H9 (cell line): ENCODE results near the gene TMEM184B. TPM values are rescaled to one million over a fixed set of nuclear protein-coding genes. Genes with fewer than 3 reads are reported as not detected.

Experiments used
- DNase-seq: peaks from one replicate; pipeline ENCODE4 v3.0.0-alpha.2; 2017
- H2AFZ ChIP-seq: one replicate; pipeline ENCODE4 v1.6.1; 2013; ENCODE audit warnings: mild to moderate bottlenecking, low read length, control low read depth, moderate library complexity
- H2AK5ac ChIP-seq: 2 replicates; pipeline ENCODE4 v1.6.1; 2013; ENCODE audit warnings: low read length, control low read depth, mixed read lengths; ENCODE audit not compliant: insufficient read length
- H2BK120ac ChIP-seq: one replicate; pipeline ENCODE4 v1.6.1; 2013; ENCODE audit warnings: low read depth, mild to moderate bottlenecking, low read length, control low read depth, inconsistent platforms; ENCODE audit not compliant: poor library complexity, severe bottlenecking
- H2BK12ac ChIP-seq: 2 replicates; pipeline ENCODE4 v1.6.1; 2013; ENCODE audit warnings: low read length, control low read depth, mixed read lengths, low read depth; ENCODE audit not compliant: insufficient read length
- H2BK15ac ChIP-seq: 2 replicates; pipeline ENCODE4 v1.6.1; 2013; ENCODE audit warnings: low read depth, low read length, control low read depth
- H2BK20ac ChIP-seq: one replicate; pipeline ENCODE4 v1.6.1; 2013; ENCODE audit warnings: low read depth, mild to moderate bottlenecking, low read length, control low read depth, inconsistent platforms; ENCODE audit not compliant: poor library complexity, severe bottlenecking
- H2BK5ac ChIP-seq: 2 replicates; pipeline ENCODE4 v1.6.1; 2013; ENCODE audit warnings: low read length, control low read depth, mixed read lengths; ENCODE audit not compliant: insufficient read length
- H3K14ac ChIP-seq: 2 replicates; pipeline ENCODE4 v1.6.1; 2013; ENCODE audit warnings: low read length, control low read depth; ENCODE audit not compliant: insufficient read depth
- H3K18ac ChIP-seq: 2 replicates; pipeline ENCODE4 v1.6.1; 2013; ENCODE audit warnings: low read depth, mild to moderate bottlenecking, mixed read lengths, low read length, control low read depth; ENCODE audit not compliant: insufficient read length
- H3K23ac ChIP-seq: 2 replicates; pipeline ENCODE4 v1.6.1; 2013; ENCODE audit warnings: low read length, control low read depth, mixed read lengths, low read depth; ENCODE audit not compliant: insufficient read length
- H3K23me2 ChIP-seq: 2 replicates; pipeline ENCODE4 v1.6.1; 2013; ENCODE audit warnings: low read depth, mild to moderate bottlenecking, mixed read lengths, low read length, control low read depth; ENCODE audit not compliant: insufficient read length, poor library complexity, severe bottlenecking
- H3K27ac ChIP-seq: 2 replicates; pipeline ENCODE4 v1.5.1; 2013; ENCODE audit warnings: low read length, control low read depth, mixed read lengths, low read depth; ENCODE audit not compliant: insufficient read length
- H3K27me3 ChIP-seq: 2 replicates; pipeline ENCODE4 v1.6.1; 2013; ENCODE audit warnings: low read length, control low read depth, inconsistent platforms; ENCODE audit not compliant: insufficient read depth
- H3K4ac ChIP-seq: 2 replicates; pipeline ENCODE4 v1.6.1; 2013; ENCODE audit warnings: low read depth, mild to moderate bottlenecking, control low read depth, inconsistent platforms, low read length, moderate library complexity
- H3K4me1 ChIP-seq: 2 replicates; pipeline ENCODE4 v1.6.1; 2013; ENCODE audit warnings: low read length, control low read depth, inconsistent platforms; ENCODE audit not compliant: insufficient read depth
- H3K4me2 ChIP-seq: 2 replicates; pipeline ENCODE4 v1.6.1; 2013; ENCODE audit warnings: low read length, control low read depth, mixed read lengths; ENCODE audit not compliant: insufficient read length, insufficient read depth
- H3K56ac ChIP-seq: 2 replicates; pipeline ENCODE4 v1.6.1; 2013; ENCODE audit warnings: low read depth, mild to moderate bottlenecking, mixed read lengths, low read length, control low read depth; ENCODE audit not compliant: insufficient read length
- H3K79me1 ChIP-seq: 2 replicates; pipeline ENCODE4 v1.6.1; 2013; ENCODE audit warnings: low read depth, mild to moderate bottlenecking, moderate library complexity, low read length, control low read depth, inconsistent platforms; ENCODE audit not compliant: insufficient read depth, poor library complexity, severe bottlenecking
- H3K79me2 ChIP-seq: 2 replicates; pipeline ENCODE4 v1.6.1; 2013; ENCODE audit warnings: low read length, control low read depth, inconsistent platforms; ENCODE audit not compliant: insufficient read depth
- H3K9ac ChIP-seq: 2 replicates; pipeline ENCODE4 v1.6.1; 2013; ENCODE audit warnings: low read length, control low read depth, mixed read lengths; ENCODE audit not compliant: insufficient read length; ENCODE audit errors: extremely low read depth
- H3K9me3 ChIP-seq: one replicate; pipeline ENCODE4 v1.6.1; 2013; ENCODE audit warnings: low read depth, low read length, inconsistent platforms; ENCODE audit not compliant: control insufficient read depth
- H3T11ph ChIP-seq: one replicate; pipeline ENCODE4 v1.6.1; 2013; ENCODE audit warnings: mild to moderate bottlenecking, low read length, control low read depth, inconsistent platforms
- H4K20me1 ChIP-seq: one replicate; pipeline ENCODE4 v1.6.1; 2013; ENCODE audit not compliant: control insufficient read depth, insufficient read length, insufficient read depth
- H4K5ac ChIP-seq: 2 replicates; pipeline ENCODE4 v1.6.1; 2013; ENCODE audit warnings: low read depth, mild to moderate bottlenecking, mixed read lengths, low read length, control low read depth; ENCODE audit not compliant: insufficient read length
- H4K8ac ChIP-seq: replicated peaks from 2 replicates; pipeline ENCODE4 v1.6.1; 2013; ENCODE audit warnings: low read length, control low read depth, mixed read lengths, low read depth; ENCODE audit not compliant: insufficient read length
- H4K91ac ChIP-seq: 2 replicates; pipeline ENCODE4 v1.6.1; 2013; ENCODE audit warnings: low read depth, mild to moderate bottlenecking, moderate library complexity, mixed read lengths, low read length, control low read depth; ENCODE audit not compliant: insufficient read length
- H3K27ac Mint-ChIP-seq, 3 experiments: 2 replicates in 2 of 3; 3 replicates in 1 of 3; pipeline ENCODE4 v1.8.0; 2020 to 2021; ENCODE audit warnings: mixed read lengths in 3 of 3, mild to moderate bottlenecking in 1 of 3, moderate library complexity in 1 of 3
- H3K27me3 Mint-ChIP-seq: 2 replicates; pipeline ENCODE4 v1.8.0; 2021; ENCODE audit warnings: low read depth, mild to moderate bottlenecking, moderate library complexity, mixed read lengths
- H3K36me3 Mint-ChIP-seq, 3 experiments: 2 replicates in 2 of 3; 3 replicates in 1 of 3; pipeline ENCODE4 v1.8.0; 2020 to 2021; ENCODE audit warnings: low read depth in 3 of 3, mixed read lengths in 3 of 3; ENCODE audit not compliant: insufficient read depth in 1 of 3
- H3K4me1 Mint-ChIP-seq, 2 experiments: 2 replicates each; pipeline ENCODE4 v1.8.0; 2020; ENCODE audit warnings: mixed read lengths in 2 of 2
- H3K4me3 Mint-ChIP-seq, 2 experiments: 2 replicates in 1 of 2; 3 replicates in 1 of 2; pipeline ENCODE4 v1.8.0; 2020 to 2021; ENCODE audit warnings: mild to moderate bottlenecking in 2 of 2, mixed read lengths in 2 of 2, moderate library complexity in 1 of 2
- H3K9me3 Mint-ChIP-seq, 2 experiments: 2 replicates in 1 of 2; 3 replicates in 1 of 2; pipeline ENCODE4 v1.8.0; 2020; ENCODE audit warnings: mild to moderate bottlenecking in 2 of 2, mixed read lengths in 2 of 2, moderate library complexity in 1 of 2
- CTCF ChIP-seq: fragments of 200-600 bp; sonication (generic); conservative IDR thresholded peaks from 3 replicates; pipeline ENCODE4 v1.8.0; 2021; ENCODE audit warnings: antibody characterized with exemption, mild to moderate bottlenecking
- WGBS: extraction: QIAGEN DNeasy Blood & Tissue Kit; methylation state at CpG from one replicate; pipeline ENCODE4 v1.1.7; 2013; ENCODE audit warnings: missing lambda C conversion rate, low lambda C conversion rate, mixed read lengths; ENCODE audit not compliant: insufficient read length; ENCODE audit errors: extremely low coverage; 5-methylcytosine and 5-hydroxymethylcytosine counted together
- total RNA-seq: library from RNA; stranded (reverse); gene quantifications from 2 replicates; pipeline ENCODE4 v1.2.1, GENCODE V29; 2021

The TMEM184B gene
- total RNA-seq, 1 experiment from 2014 or later = 58.5 TPM

- no peak for DNase-seq
- Histone ChIP-seq H3K27ac (no peak overlapping the region), H3K14ac (no peak overlapping the region; the same call in 1 of the 2 replicates), H4K5ac (no peak overlapping the region), H3K56ac (no peak overlapping the region), H3K79me1 (no peaks in the 10 kb centered on the region), H4K91ac (no peak overlapping the region), H2BK20ac (no peak overlapping the region), H4K8ac (no peak overlapping the region), H3K4me2 (no peak overlapping the region), H2AK5ac (no peak overlapping the region), H2BK15ac (no peak overlapping the region), H4K20me1 (no peaks in the 10 kb centered on the region), H2AFZ (no peak overlapping the region), H3K4me1 (no peaks in the 10 kb centered on the region), H3K18ac (no peak overlapping the region), H3K9ac (no peak overlapping the region), H2BK5ac (no peak overlapping the region), H3T11ph (no peak overlapping the region), H3K4ac (no peak overlapping the region), H3K27me3 (no peaks in the 10 kb centered on the region), H2BK120ac (no peak overlapping the region), H3K9me3 (no peaks in the 10 kb centered on the region), H3K23me2 (no peaks in the 10 kb centered on the region), H3K23ac (no peak overlapping the region), H3K79me2 (peaks cover 3% of the 10 kb centered on the region; the same call in 1 of the 2 replicates), H2BK12ac (no peak overlapping the region)
- TF ChIP-seq CTCF = no peak
- peaks cover 0 to 4% of the 10 kb centered on the region in 2 experiments; a peak in 1 of 4 replicates for H3K4me1 Mint-ChIP-seq
- H3K9me3 Mint-ChIP-seq = 0 out of 5 replicates have a peak, but pooled peaks cover 0 to 2% of the 10 kb centered on the region in 2 experiments
- WGBS = no CpG with 5 or more reads among the region's 13 CpGs
- no peaks in the 10 kb centered on the region for H3K27me3 Mint-ChIP-seq
- H3K27ac Mint-ChIP-seq = peak overlapping the region in 1 of 3 experiments; percentile 55; a peak in 1 of 7 replicates
- peaks cover 14 to 45% (median 23%) of the 10 kb centered on the region in 3 experiments for H3K36me3 Mint-ChIP-seq
- H3K4me3 Mint-ChIP-seq = no peak overlapping the region
Observed at GRCh38 chr22:38250643-38251340, 22.0 kb downstream of the TMEM184B start.
